NCI-H146 treated with DMSO at 0.1 percent for 48 hours (cell line): ENCODE data around the gene KIF17.
"Not testable (repeated sequence)": the region's sequence is repeated elsewhere in the genome, so short reads cannot be mapped to it uniquely, and the experiment has no call there.

Experiments used
- DNase-seq: peaks from one replicate; lab custom pipeline; 2025; ENCODE audit not compliant: unreplicated experiment; lab: John Stamatoyannopoulos, UW

Gene KIF17

DNA sequence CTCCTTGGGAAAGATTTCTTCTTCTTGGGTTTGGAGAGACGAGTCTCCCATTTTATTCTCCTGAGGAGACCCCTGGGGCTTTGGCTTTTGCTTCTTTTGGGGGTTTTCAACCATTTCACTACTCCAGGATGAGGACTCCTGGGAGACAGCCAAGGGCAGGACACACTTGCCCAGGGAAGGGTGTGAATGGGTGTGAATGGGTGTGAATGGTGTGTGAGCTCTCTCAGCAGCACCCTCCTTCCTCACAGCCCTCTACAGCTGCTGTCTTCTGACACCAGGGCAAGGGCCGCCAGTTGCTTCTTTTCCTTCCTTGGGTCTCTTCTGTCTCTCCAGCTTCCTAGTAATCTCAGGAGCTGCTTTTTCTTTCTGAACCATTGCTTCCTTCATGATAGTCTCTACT, 24.2 kb downstream of the KIF17 start:
- DNase-seq = no peak

DNA sequence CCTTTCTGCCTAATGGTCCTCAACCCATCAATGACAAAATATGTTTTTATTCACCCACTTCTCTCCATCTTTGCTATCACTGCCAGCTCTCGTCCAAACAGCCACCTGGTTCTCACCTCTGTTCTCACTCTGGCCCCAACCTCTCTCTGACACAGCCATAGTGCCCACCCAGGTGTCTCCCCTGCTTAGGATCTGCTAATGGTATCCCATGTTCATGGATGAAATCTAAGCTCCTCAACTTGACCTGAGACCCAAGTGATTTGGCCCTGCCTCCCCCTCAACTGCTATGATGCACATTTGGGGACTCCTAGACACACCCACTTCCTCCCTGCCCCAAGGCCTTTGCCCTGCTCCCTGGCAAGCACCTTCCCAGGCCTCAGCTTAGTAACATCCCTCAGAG, 25.9 kb downstream of the KIF17 start:
- DNase-seq = no peak

GRCh38 chr1:20689645-20690056, 28.2 kb downstream of the KIF17 start:
- DNase-seq = no peak

DNA sequence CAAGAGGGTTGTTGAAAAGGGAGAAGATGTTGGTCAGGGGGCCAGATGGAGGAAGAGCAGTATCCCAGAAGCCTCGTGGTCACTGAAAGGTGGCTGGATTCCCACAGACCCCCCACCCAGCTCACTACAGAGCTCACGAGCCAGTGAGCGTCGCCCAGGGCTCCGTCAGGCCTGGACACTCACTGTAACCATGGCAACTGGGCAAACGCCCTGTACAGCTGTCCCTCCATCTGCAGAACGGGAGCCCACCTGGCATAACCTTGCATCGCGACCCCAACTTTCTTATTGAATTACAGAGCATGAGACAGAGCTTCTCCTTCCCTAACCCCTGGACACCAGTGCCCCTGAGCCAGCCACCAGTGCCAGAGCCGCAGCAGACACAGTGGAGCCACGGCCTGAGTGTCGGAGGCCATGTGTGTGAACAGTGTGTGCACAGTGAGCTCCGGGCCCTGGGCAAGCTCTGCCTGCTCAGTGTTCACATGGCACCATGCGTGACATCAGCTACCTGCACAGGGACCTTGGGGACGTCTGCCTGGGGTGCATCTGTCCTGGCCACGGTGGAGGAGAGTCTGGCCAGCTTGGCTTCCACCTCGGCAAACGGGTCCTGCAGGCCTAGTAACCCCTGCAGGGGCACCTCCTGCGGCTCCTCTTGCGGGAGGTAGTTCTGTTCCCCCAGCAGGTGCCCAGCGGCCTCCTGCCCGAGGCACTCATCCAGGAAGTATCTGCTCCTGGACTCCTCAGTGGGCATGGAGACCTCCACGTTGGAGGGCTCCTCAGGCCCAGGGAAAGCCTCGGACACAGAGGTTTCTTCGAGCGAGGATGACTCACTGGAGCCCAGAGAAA, 30.7 kb downstream of the KIF17 start:
- DNase-seq = no peak

GRCh38 chr1:20685741-20686140, 32.1 kb downstream of the KIF17 start:
- no peak for DNase-seq

DNA sequence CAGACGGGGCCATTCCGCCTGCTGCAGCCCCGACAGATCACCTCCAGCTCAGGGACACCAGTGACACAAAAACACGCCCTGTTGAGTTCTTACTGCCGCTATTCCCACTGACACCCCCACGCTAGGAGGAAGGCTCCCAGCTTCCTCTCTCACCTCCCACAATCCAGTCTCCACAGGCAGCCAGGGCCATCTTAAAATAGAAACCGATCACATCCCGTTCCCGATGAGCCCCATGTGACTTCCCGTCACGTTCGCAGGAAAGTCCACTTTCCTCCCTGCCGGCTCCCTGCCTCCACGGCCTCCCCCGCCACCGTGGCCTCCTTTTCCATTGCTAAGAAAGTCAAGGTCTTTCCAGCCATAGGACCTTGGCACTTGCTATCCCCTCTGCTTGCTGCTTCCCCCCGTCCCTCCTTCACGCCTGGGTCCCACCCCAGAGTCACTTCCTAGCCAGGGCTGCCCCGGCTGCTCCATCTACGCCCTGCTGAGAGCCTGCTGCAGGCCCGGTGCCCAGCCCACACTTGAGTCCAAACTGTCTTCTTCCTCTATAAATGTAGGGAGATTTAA, 32.6 kb downstream of the KIF17 start:
- DNase-seq = no peak

DNA sequence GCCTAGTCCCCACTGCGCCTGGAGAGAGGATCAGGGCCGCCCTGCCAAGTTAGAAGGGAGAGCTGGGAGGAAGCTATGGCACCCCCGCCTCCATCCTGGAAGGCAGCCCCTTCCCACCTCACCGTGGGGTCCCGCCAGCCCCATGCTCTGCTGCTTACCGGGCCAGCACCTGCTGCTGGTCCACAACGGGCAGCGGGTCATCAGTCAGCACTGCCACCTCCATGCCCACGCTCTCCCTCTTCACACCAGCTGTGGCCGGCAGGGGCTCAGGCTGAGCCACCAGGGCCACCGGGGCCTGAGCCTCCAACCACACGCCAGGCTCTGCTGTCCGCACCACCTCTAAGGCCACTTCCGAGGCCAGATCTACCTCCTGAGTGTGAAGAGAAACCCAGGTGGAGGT, 33.2 kb downstream of the KIF17 start:
- no peak for DNase-seq

DNA sequence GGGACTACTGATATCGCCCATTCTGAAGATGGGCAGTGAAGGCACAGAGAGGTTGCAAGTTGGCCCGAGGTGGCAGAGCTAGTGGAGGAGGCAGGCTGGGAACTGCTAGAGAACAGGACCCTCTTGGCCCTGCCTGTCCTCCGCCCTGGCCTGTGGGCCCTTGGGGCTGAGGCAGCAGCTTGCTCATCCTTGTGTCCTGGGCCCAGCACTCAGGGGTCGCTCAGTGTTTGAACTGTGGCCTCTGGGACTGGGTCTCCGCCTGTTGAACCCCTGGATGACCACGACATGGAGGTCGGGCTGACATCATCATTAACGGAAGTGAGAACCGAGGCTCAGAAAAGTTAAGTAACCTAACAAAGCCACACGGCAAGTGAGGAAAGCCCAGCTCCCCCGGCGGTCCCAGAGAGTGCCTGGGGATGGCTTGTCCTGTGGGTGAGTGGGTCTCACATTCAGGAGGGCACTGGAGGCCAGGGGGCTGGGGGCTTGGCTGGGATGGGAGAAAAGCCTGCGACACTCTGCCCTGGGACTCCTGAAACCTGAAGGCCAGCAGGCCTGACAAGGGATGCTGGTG, 33.7 kb downstream of the KIF17 start:
- no peak for DNase-seq

GRCh38 chr1:20683614-20684013, 34.2 kb downstream of the KIF17 start:
- DNase-seq = no peak

DNA sequence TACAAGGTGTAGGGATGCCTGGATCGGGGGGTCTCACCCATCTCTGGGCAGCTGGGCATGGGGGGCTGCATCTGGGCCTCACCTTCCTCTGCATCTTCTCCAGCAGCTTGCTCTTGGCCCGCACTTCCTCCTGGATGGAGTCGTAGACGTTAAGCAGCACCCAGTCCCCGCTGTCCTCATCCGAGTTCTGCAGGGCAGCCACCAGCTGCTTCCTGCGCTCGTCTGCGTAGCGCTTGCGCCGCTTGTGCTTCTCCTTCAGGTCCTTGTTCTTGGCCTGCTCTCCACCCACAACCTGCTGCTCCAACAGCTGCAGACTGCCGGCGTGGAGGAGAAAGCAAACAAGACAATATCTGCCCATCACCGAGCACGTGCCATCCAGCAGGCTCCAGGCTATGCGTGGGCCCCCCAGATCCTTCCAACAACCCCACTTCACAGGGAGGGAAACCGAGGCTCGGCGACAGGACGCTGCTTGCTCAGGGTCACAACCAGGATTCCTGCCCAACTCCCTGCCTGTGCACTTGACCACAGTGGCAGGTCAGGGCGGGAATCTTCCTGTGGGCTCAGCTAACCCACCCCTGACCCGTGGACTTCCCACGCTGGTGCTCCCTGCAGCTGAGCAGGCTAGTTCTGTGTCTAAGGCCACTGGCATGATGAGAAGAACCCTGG, 35.1 kb downstream of the KIF17 start:
- no peak for DNase-seq

DNA sequence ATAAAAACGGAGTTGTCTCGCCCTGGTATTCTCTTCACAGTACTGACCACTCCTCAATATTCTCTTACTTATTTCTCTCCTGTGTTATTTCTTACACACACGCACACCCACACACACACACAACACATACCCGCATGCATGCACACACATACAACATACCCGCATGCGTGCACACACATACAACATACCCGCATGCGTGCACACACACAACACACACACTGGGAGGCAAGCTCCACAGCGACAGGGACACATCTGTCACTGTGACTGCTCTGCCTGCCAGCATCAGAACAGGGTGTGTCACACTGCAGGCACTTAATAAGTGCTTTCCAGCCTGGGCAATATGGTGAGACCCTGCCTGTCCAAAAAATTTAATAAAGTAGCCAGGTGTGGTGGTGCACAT, 35.8 kb downstream of the KIF17 start:
- DNase-seq = no peak

GRCh38 chr1:20680269-20680668, 37.5 kb downstream of the KIF17 start:
- DNase-seq = no peak

DNA sequence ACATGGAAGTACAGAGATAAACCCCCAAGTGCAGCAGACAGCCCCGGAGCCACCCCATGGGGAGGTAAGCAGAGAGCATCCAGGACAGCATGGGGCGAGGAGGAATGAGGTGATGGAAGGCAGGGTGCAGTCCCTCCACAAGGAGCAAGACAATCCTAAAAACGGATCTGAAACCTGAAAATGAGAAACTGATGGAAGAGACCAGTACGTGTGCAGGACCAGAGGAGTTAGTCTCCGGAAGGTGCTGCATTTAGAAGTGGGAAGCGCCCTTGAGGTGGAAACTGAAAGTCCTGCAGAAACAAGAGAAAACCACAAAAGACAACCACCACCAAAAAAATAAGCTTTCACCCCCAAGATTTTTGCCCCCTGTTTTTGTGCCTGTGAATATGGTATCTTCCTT, 39.2 kb downstream of the KIF17 start:
- no peak for DNase-seq

- not testable (repeated sequence) for DNase-seq
Observed at GRCh38 chr1:20673626-20674025, 44.2 kb downstream of the KIF17 start.

DNA sequence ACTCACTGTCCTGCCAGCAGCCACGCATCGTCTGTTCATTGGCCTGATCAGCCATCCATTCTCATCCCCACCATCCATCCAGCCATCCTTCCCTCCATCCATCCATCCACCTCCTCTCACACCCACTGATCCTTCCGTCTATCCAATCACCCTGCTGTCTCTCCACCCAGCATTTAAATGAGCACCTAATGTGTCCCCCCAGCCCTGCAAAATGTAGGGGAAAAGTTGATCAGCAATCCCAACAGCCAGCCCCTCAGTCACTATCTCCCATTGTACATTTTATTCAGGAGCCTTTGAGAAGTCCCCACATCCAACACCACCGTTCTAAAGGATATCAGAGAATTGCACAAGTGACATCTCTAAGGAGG, 45.6 kb downstream of the KIF17 start:
- no peak for DNase-seq

DNA sequence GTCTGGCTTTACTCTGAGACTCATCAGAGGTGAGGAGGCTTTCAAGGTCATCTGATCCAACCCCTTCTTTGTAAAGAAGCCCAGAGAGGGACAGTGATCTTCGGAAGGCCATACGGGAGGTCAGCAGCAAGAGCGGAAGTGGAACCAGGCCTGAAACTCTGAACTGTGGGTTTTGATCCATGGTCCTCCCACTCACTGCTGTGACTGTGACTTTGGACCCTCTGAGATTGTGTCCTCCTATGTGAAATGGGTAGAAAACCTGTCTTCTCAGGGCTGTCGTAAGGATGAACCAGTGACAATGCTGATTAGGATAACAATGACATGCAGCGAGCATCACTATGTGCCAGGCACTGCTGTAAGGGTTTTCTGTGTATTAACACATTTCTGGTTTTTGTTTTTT, 46.9 kb downstream of the KIF17 start:
- DNase-seq = no peak

DNA sequence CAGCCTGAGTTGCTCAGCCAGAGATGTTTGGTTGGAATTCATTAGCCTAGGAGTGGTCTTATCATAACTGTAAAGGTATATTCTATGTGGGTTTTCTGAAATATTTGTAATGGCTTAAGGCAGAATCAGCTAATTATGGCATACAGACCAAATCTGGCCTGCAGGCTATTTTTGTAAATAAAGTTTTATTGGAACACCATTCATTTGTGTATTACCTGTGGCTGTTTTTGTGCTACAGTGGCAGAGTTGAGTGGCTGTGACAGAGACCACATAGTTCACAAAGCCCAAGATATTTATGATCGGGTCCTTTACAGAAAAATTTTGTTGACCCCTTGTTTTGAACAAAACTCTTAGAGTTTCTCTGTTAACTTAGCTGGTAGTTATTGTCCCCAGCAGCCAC, 49.2 kb downstream of the KIF17 start:
- no peak for DNase-seq

- no peak for DNase-seq
Observed at GRCh38 chr1:20666804-20667203, 51.0 kb downstream of the KIF17 start.

DNA sequence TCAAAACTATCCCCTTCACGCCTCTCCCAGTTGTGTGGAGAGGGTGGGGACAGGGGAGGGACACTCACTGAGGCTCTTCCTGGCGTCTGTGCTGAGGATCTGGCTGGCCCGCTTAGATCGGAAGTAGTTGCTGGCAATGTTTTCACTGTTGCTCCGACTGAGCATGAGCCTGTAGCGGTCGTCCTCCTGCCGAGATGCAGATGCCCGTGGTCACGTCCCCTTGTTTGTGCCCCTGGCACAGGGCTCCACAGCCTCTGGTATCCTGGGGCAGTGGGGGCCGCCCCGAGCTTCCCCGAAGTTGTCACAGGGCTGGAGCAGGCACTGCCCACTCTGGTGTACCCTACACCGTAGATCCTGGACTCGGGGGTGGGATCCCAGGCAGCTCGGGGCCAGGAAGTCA, 51.7 kb downstream of the KIF17 start:
- DNase-seq = no peak

GRCh38 chr1:20665726-20666125, 52.1 kb downstream of the KIF17 start:
- DNase-seq = no peak

DNA sequence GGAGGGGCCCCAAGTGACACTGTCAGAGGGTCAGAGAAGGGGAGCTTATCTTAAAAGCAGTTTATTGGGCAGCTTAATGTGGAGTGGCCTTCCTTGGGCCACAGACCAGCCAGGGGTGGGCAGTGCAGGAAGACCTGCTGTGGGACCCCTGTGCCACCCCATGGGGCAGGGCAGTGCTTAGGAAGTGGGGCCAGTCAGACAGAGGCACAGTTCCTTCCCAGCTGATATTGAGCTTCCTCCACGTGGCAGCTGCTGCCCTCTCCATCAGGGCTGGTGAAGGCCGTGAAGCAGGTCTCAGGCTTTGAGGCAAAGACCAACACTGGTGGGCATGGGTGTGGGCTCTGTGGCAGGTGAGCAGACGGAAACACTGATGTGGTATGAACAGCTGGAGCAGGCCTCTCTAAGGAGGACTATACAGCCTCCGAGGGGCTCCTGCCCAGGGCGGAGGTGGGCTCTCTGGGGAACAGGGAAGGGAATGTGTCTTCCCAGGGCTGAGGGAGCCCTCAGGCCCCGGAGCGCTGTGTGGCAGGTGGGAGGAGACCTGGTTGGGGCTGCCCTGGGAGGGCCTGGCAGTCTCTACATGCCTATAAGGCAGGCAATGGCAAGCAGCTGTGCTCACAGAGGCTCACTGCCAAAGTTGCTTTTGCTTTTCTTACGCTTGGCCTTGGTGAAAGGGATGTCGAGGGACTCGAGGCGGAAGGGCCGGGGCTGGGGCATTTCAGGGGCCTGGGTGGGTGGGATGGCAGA, 53.7 kb downstream of the KIF17 start:
- no peak for DNase-seq
